GM12873 (cell line): ENCODE results near the gene TNS3.

ENCODE experiments used
- CTCF ChIP-seq: IDR thresholded peaks from 2 replicates; pipeline ENCODE4 v1.5.1; 2012; ENCODE audit warnings: low read depth, mild to moderate bottlenecking, moderate library complexity, low read length, control low read depth; ENCODE audit not compliant: insufficient read depth; ENCODE audit errors: missing control alignments

The TNS3 gene

GRCh38 chr7:47572094-47572445 is 9.8 kb downstream of the TNS3 start:
- TF ChIP-seq CTCF = no peak

GRCh38 chr7:47571331-47572093 is 10.4 kb downstream of the TNS3 start:
- TF ChIP-seq CTCF = no peak

GRCh38 chr7:47570649-47571050 is 11.3 kb downstream of the TNS3 start:
- TF ChIP-seq CTCF = no peak

GRCh38 chr7:47568547-47568946 is 13.4 kb downstream of the TNS3 start:
- TF ChIP-seq CTCF = no peak

GRCh38 chr7:47568056-47568455 is 13.9 kb downstream of the TNS3 start:
- TF ChIP-seq CTCF = no peak

- no peak for TF ChIP-seq CTCF
Observed at GRCh38 chr7:47565640-47566250, 16.2 kb downstream of the TNS3 start.

GRCh38 chr7:47563521-47563920 is 18.4 kb downstream of the TNS3 start:
- no peak for TF ChIP-seq CTCF
